Measurements from ENCODE around the gene ANKRD24.

The ANKRD24 gene

DNA sequence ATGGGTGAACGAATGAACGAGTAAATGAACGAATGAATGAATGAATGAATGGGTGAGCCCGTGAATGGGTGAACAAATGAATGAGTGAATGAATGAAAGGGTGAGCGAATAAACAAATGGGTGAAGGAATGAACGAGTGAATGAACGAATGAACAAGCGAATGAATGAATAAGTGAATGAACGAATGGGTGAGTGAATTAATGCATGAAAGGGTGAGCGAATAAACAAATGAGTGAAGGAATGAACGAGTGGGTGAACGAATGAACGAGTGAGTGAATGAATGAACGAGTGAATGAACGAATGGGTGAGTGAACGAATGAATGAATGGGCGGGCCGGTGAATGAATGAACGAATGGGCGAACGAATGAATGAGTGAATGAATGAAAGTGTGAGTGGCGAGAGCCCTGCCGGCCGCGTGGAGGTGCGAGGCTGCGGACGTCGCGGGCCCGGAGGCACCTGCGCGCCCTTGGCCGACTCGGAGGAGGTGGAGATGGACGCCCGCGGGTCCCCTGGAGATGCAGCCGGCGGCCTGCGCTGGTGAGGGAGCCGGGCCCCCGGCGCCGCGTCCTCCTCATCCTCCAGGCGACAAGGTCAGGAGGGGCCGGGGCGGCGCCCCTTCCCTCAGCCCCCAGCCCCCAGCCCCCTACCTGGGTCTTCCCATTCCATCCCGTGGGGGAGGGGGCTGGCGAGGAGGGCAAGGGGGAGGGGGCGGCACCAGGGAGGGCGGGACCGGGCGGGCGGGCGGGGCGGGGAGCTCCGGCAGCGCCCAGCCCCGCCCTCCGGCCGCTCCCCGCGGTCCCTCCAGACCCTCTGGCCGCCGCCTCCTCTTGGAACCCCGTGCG lies 15.4 kb downstream of the ANKRD24 start:
- Mint-ChIP-seq H3K9me3 (peaks cover 11 to 12% of the 10 kb centered on the region in 2 donors), H3K4me1 (peaks cover 9 to 12% of the 10 kb centered on the region in 2 donors), H3K36me3 (peaks cover 10 to 14% of the 10 kb centered on the region in 2 donors), H3K4me3 (peak overlapping the region; percentile 29 to 73), H3K27ac (peak overlapping the region; percentile 72), H3K27me3 (peaks cover 60 to 78% of the 10 kb centered on the region in 2 donors)
- DNase-seq, result no peak
- ATAC-seq (replicated peaks), result peak; percentile 42 to 56

DNA sequence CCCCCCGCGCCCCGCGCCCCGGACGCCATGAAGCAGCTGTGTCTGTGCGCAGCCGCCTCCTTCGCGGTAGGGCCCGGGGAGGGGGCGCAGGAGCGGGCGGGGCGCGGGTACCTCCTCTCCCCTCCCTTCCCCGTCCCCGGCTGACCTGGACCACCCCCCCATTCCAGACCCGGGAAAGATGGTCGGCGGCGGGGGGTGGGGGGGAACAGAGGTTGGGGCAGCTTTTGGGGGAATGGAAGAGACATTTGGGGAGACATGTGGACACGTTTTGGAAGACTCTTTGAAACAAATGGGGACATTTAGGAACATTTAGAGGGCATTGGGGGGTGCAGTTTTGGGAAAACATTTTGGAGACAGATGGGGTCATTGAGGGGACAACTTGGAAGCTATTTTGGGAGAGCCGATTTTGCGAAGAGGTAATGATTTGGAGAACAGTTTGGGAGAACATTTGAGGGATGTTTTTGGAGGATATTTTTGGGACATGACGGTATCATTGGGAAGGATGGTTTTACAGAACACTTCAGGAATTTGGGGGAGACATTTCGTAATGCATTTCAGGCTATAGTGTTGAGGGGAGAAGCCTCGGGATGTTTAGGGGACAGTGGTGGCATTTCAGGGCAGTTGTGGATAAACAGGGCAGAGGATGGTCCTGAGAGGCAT lies 16.1 kb downstream of the ANKRD24 start:
- no peak for ATAC-seq (replicated peaks)
- Mint-ChIP-seq H3K36me3 (peaks cover 10 to 14% of the 10 kb centered on the region in 2 donors), H3K27me3 (peaks cover 55 to 71% of the 10 kb centered on the region in 2 donors), H3K4me1 (peaks cover 11 to 12% of the 10 kb centered on the region in 2 donors), H3K4me3 (no peak overlapping the region), H3K9me3 (peaks cover 11 to 12% of the 10 kb centered on the region in 2 donors), H3K27ac (peak overlapping the region; percentile 6)
- no peak for DNase-seq

- Mint-ChIP-seq H3K36me3 (peaks cover 10% of the 10 kb centered on the region in 2 donors), H3K4me3 (no peak overlapping the region), H3K9me3 (peaks cover 11 to 12% of the 10 kb centered on the region in 2 donors), H3K27me3 (peaks cover 47 to 61% of the 10 kb centered on the region in 2 donors), H3K4me1 (peaks cover 13 to 19% of the 10 kb centered on the region in 2 donors), H3K27ac (no peak overlapping the region)
- DNase-seq (no peak), ATAC-seq (replicated peaks) (no peak)
Observed at GRCh38 chr19:4199699-4200293, 17.3 kb downstream of the ANKRD24 start.

- H3K36me3 Mint-ChIP-seq, result peaks cover 10% of the 10 kb centered on the region in 2 donors
- H3K27me3 Mint-ChIP-seq, result peaks cover 35 to 48% of the 10 kb centered on the region in 2 donors
- no peak for ATAC-seq (replicated peaks)
- DNase-seq, result no peak
- no peak overlapping the region for H3K4me3 Mint-ChIP-seq
- H3K4me1 Mint-ChIP-seq, result peaks cover 13 to 20% of the 10 kb centered on the region in 2 donors
- no peak overlapping the region for H3K27ac Mint-ChIP-seq
- H3K9me3 Mint-ChIP-seq, result peaks cover 11 to 12% of the 10 kb centered on the region in 2 donors
Observed at GRCh38 chr19:4200940-4201542, 18.6 kb downstream of the ANKRD24 start.

DNA sequence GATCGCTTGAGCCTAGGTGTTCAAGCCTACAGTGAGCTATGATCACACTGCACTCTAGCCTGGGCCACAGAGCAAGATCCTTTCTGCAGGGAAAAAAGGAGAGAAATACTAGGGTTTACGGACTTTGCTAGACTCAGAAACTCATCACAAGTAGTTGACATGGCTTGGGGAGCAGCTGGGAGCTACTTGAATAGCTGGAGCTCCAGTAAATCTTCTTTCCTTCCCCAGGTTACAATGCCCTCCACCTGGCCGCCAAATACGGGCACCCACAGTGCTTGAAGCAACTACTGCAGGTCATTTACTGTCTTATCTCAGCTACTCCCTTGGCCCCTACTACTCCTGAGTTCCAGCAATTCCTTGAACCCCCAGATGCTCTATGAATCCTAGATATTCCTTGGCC lies 19.3 kb downstream of the ANKRD24 start:
- DNase-seq (no peak), ATAC-seq (replicated peaks) (no peak)
- H3K36me3 Mint-ChIP-seq, result peaks cover 10% of the 10 kb centered on the region in 2 donors
- peaks cover 11 to 12% of the 10 kb centered on the region in 2 donors for H3K9me3 Mint-ChIP-seq
- no peak overlapping the region for H3K4me3 Mint-ChIP-seq
- H3K27me3 Mint-ChIP-seq, result peaks cover 29 to 41% of the 10 kb centered on the region in 2 donors
- peaks cover 13 to 20% of the 10 kb centered on the region in 2 donors for H3K4me1 Mint-ChIP-seq
- no peak overlapping the region for H3K27ac Mint-ChIP-seq

GRCh38 chr19:4206818-4207484 lies 24.5 kb downstream of the ANKRD24 start:
- no peaks in the 10 kb centered on the region for H3K36me3 Mint-ChIP-seq
- peaks cover 10% of the 10 kb centered on the region in 2 donors for H3K27me3 Mint-ChIP-seq
- H3K9me3 Mint-ChIP-seq, result no peaks in the 10 kb centered on the region
- H3K27ac Mint-ChIP-seq, result no peak overlapping the region
- no peak for DNase-seq
- peak in 1 of 2 donors; percentile 23 for ATAC-seq (replicated peaks)
- no peak overlapping the region for H3K4me3 Mint-ChIP-seq
- H3K4me1 Mint-ChIP-seq, result peaks cover 5 to 8% of the 10 kb centered on the region in 2 donors

DNA sequence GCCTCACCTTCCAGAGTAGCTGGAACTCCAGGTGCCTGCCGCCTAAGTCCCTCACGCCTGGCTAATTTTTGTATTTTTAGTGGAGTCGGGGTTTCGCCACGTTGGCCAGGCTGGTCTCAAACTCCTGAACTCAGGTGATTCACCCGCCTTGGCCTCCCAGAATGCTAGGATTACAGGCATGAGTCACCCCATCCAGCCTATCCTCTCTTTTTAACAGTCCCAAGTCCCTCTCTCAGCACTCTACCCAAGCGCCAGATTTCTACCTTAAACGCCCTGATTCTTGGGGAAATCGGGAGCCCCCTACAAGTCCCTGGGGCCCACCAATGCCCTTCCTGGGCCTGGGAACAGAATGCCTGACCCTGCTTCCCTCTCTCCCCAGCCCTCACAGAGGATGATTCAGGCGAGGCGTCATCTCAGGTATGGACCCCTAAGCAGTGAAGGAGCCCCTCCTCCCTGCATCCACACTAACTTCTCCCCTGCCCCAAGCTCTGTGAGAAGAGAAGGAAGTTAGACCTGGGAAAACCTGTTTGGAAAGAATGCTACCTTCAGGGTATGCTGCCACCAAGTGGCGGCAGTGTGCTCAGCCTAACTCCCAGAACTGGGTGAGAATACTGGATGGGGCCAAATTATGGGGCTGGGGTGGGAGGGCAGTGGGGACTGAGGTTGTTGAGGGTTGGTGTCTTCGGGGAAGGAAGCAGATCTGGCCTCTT lies 26.1 kb downstream of the ANKRD24 start:
- H3K9me3 Mint-ChIP-seq, result no peaks in the 10 kb centered on the region
- H3K36me3 Mint-ChIP-seq, result no peaks in the 10 kb centered on the region
- H3K4me3 Mint-ChIP-seq, result no peak overlapping the region
- peaks cover 3 to 8% of the 10 kb centered on the region in 2 donors for H3K4me1 Mint-ChIP-seq
- no peak overlapping the region for H3K27ac Mint-ChIP-seq
- peaks cover 13 to 21% of the 10 kb centered on the region in 2 donors for H3K27me3 Mint-ChIP-seq
- ATAC-seq (replicated peaks) (no peak), DNase-seq (no peak)

GRCh38 chr19:4210166-4210731 lies 27.8 kb downstream of the ANKRD24 start:
- H3K27ac Mint-ChIP-seq, result no peak overlapping the region
- no peaks in the 10 kb centered on the region for H3K36me3 Mint-ChIP-seq
- peaks cover 13 to 21% of the 10 kb centered on the region in 2 donors for H3K27me3 Mint-ChIP-seq
- no peak for ATAC-seq (replicated peaks)
- peaks cover 5% of the 10 kb centered on the region in 2 donors for H3K4me1 Mint-ChIP-seq
- H3K9me3 Mint-ChIP-seq, result no peaks in the 10 kb centered on the region
- no peak overlapping the region for H3K4me3 Mint-ChIP-seq
- DNase-seq, result no peak

DNA sequence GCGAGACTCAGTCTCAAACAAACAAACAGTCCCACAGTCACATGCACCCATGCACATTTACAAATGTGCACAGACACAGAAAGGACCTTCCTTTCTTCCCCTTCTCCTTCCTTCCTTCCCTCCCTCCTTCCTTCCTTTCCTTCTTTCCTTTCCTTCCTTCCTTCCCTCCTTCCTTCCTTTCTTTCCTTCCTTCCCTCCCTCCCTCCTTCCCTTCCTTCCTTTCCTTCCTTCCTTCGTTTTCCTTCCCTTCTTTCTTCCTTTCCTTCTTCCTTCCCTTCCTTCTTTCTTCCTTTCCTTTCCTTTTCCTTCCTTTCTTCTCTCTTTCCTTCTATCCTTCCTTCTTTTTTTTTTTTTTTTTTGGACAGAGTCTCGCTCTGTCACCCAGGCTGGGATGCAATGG lies 30.6 kb downstream of the ANKRD24 start:
- H3K4me3 Mint-ChIP-seq, result no peak overlapping the region
- no peak overlapping the region for H3K27ac Mint-ChIP-seq

DNA sequence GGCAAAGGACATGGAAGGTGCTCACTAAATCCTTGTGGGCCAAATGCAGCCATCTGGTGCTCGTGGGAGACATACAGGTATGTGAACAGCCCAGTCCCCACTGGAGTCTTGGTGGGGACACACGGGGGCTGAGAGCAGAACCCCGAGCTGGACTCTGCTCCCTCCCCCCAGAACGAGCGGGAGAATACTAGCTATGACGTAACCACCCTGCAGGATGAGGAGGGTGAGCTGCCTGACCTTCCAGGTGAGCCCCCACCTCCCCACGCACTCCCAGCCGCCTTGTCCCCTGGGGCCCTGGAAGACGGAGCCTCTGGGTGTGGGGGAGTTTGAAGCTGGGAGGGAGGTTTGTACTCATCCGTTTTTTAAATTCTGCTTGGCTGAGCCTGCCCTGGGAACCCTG lies 33.3 kb downstream of the ANKRD24 start:
- H3K27ac Mint-ChIP-seq, result no peak overlapping the region

More for the DNA sequence above, 30.6 kb downstream of the ANKRD24 start:
- peaks cover 0 to 5% of the 10 kb centered on the region in 2 donors for H3K9me3 Mint-ChIP-seq
- H3K36me3 Mint-ChIP-seq, result no peaks in the 10 kb centered on the region
- no peak for ATAC-seq (replicated peaks)
- H3K4me1 Mint-ChIP-seq, result peaks cover 5% of the 10 kb centered on the region in 2 donors
- H3K27me3 Mint-ChIP-seq, result peaks cover 10 to 21% of the 10 kb centered on the region in 2 donors
- DNase-seq, result no peak

DNA sequence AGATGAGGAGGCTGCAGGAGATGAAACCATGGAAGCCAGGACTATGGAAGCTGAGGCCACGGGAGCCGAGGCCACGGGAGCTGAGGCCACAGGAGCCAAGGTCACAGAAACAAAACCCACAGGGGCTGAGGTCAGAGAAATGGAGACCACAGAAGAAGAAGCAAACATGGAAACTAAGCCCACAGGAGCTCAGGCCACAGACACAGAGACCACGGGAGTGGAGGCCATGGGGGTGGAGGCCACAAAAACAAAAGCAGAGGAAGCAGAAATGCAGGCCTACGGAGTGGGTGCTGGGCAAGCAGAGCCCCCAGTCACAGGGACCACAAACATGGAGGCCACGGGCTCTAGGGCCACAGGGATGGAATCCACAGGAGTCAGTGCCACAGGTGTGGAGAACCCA lies 34.4 kb downstream of the ANKRD24 start:
- no peak overlapping the region for H3K4me3 Mint-ChIP-seq
- H3K36me3 Mint-ChIP-seq, result no peaks in the 10 kb centered on the region
- ATAC-seq (replicated peaks), result no peak
- peaks cover 3 to 11% of the 10 kb centered on the region in 2 donors for H3K27me3 Mint-ChIP-seq
- no peak overlapping the region for H3K27ac Mint-ChIP-seq
- peaks cover 5 to 6% of the 10 kb centered on the region in 2 donors for H3K4me1 Mint-ChIP-seq
- peaks cover 0 to 5% of the 10 kb centered on the region in 2 donors for H3K9me3 Mint-ChIP-seq
- DNase-seq, result no peak

More for the DNA sequence above, 33.3 kb downstream of the ANKRD24 start:
- no peaks in the 10 kb centered on the region for H3K36me3 Mint-ChIP-seq
- DNase-seq (no peak), ATAC-seq (replicated peaks) (no peak)
- peaks cover 5% of the 10 kb centered on the region in 2 donors for H3K4me1 Mint-ChIP-seq
- peaks cover 0 to 5% of the 10 kb centered on the region in 2 donors for H3K9me3 Mint-ChIP-seq
- no peak overlapping the region for H3K4me3 Mint-ChIP-seq
- H3K27me3 Mint-ChIP-seq, result peaks cover 6 to 14% of the 10 kb centered on the region in 2 donors

DNA sequence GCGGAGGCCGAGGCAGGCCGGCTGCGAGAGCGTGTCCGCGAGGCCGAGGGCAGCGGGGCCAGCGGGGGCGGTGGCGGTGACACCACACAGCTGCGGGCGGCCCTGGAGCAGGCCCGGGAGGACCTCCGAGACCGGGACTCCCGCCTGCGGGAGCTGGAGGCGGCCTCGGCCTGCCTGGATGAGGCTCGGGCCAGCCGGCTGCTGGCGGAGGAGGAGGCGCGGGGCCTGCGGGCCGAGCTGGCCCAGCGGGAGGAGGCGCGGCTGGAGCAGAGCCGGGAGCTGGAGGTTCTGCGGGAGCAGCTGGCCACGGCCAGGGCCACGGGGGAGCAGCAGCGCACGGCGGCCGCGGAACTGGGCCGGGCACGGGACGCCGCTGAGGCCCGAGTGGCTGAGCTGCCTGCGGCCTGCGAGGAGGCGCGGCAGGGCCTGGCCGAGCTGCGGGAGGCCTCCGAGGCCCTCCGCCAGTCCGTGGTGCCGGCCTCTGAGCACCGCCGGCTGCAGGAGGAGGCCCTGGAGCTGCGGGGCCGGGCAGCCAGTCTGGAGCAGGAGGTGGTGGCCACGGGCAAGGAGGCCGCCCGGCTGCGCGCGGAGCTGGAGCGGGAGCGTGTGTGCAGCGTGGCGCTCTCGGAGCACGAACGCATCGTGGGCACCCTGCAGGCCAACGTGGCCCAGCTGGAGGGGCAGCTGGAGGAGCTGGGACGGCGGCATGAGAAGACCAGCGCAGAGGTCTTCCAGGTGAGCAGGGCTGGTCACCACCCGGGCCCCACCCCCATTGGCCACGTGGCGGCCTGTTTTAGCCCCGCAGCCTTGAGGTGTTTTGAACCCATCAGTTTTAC lies 35.2 kb downstream of the ANKRD24 start:
- DNase-seq (no peak), ATAC-seq (replicated peaks) (no peak)
- Mint-ChIP-seq H3K27ac (no peak overlapping the region), H3K36me3 (no peaks in the 10 kb centered on the region), H3K4me3 (no peak overlapping the region), H3K9me3 (peaks cover 0 to 5% of the 10 kb centered on the region in 2 donors), H3K27me3 (peaks cover 0 to 6% of the 10 kb centered on the region in 2 donors), H3K4me1 (peaks cover 5 to 7% of the 10 kb centered on the region in 2 donors)

Measured in stimulated activated naive B cell treated with anti-CD40 and anti-IgM and Interleukin-4, amounts not matched to agents 10 μg/mL and 1 μg/mL and 100 μg/mL, for 72 hours (primary cell).